COR-L47 (cell line): ENCODE measurements around the gene KRTAP5-9.
"Not testable (repeated sequence)": the region's sequence is repeated elsewhere in the genome, so short reads cannot be mapped to it uniquely, and the experiment has no call there.

Source experiments
- DNase-seq: peaks from one replicate; lab custom pipeline; 2025; lab: John Stamatoyannopoulos, UW

The KRTAP5-9 gene

GRCh38 chr11:71534711-71535608, 13.3 kb upstream of the KRTAP5-9 start:
- DNase-seq: not testable (repeated sequence)

- no peak for DNase-seq
Measured at GRCh38 chr11:71535825-71536224, 12.4 kb upstream of the KRTAP5-9 start.

- no peak for DNase-seq
Measured at GRCh38 chr11:71537537-71537936, 10.7 kb upstream of the KRTAP5-9 start.

GRCh38 chr11:71537977-71538665, 10.1 kb upstream of the KRTAP5-9 start, which contains the start of gene KRTAP5-8:
Gene KRTAP5-8 (plus strand): TSS chr11:71538025. CDS start chr11:71538056, 31 bp downstream.
- not testable (repeated sequence) for DNase-seq

GRCh38 chr11:71538666-71538990, 9.6 kb upstream of the KRTAP5-9 start:
- DNase-seq: no peak

GRCh38 chr11:71539017-71539416, 9.2 kb upstream of the KRTAP5-9 start:
- no peak for DNase-seq

GRCh38 chr11:71539971-71540370, 8.2 kb upstream of the KRTAP5-9 start:
- not testable (repeated sequence) for DNase-seq

GRCh38 chr11:71540521-71541304, 7.5 kb upstream of the KRTAP5-9 start:
- not testable (repeated sequence) for DNase-seq

- DNase-seq: no peak
Measured at GRCh38 chr11:71542382-71542781, 5.8 kb upstream of the KRTAP5-9 start.

- DNase-seq: no peak
Measured at GRCh38 chr11:71542879-71543777, 5.1 kb upstream of the KRTAP5-9 start.

GRCh38 chr11:71543866-71544265, 4.4 kb upstream of the KRTAP5-9 start:
- DNase-seq: no peak

- no peak for DNase-seq
Measured at GRCh38 chr11:71544525-71545214, 3.5 kb upstream of the KRTAP5-9 start.

GRCh38 chr11:71545405-71545966, 2.7 kb upstream of the KRTAP5-9 start:
- DNase-seq: no peak

- no peak for DNase-seq
Measured at GRCh38 chr11:71548716-71549151, 514 bp downstream of the KRTAP5-9 start.

GRCh38 chr11:71551711-71552110, 3.5 kb downstream of the KRTAP5-9 start:
- no peak for DNase-seq

- DNase-seq: no peak
Measured at GRCh38 chr11:71554996-71555395, 6.8 kb downstream of the KRTAP5-9 start.

GRCh38 chr11:71555508-71555907, 7.3 kb downstream of the KRTAP5-9 start:
- DNase-seq: no peak

GRCh38 chr11:71556018-71556417, 7.8 kb downstream of the KRTAP5-9 start:
- no peak for DNase-seq

- no peak for DNase-seq
Measured at GRCh38 chr11:71557257-71557656, 9.0 kb downstream of the KRTAP5-9 start.

- no peak for DNase-seq
Measured at GRCh38 chr11:71558996-71559395, 10.8 kb downstream of the KRTAP5-9 start.
